ENCODE results near the gene NONO.
"Not testable (repeated sequence)": the region's sequence is repeated elsewhere in the genome, so short reads cannot be mapped to it uniquely, and the experiment has no call there.

Gene NONO

GRCh38 chrX:71256051-71256450 lies 27.4 kb upstream of the NONO start:
- no peak for DNase-seq (ENCODE audit: low spot score)

GRCh38 chrX:71256856-71257255 lies 26.6 kb upstream of the NONO start:
- in situ Hi-C loops (cut with MboI; ENCODE audit: low pct_unique_long_range_greater_than_20kb, low sequenced_read_pairs, unreplicated experiment) = no loop called here
- TF ChIP-seq, protein P1, sequence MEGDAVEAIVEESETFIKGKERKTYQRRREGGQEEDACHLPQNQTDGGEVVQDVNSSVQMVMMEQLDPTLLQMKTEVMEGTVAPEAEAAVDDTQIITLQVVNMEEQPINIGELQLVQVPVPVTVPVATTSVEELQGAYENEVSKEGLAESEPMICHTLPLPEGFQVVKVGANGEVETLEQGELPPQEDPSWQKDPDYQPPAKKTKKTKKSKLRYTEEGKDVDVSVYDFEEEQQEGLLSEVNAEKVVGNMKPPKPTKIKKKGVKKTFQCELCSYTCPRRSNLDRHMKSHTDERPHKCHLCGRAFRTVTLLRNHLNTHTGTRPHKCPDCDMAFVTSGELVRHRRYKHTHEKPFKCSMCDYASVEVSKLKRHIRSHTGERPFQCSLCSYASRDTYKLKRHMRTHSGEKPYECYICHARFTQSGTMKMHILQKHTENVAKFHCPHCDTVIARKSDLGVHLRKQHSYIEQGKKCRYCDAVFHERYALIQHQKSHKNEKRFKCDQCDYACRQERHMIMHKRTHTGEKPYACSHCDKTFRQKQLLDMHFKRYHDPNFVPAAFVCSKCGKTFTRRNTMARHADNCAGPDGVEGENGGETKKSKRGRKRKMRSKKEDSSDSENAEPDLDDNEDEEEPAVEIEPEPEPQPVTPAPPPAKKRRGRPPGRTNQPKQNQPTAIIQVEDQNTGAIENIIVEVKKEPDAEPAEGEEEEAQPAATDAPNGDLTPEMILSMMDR (IDR thresholded peaks at IDR 0.05; ENCODE audit: extremely low read depth, insufficient read depth, missing control alignments) = no peak
- DNase-seq (ENCODE audit: low spot score) = no peak

More at GRCh38 chrX:71256051-71256450, 27.4 kb upstream of the NONO start:
- TF ChIP-seq, protein P1 (IDR thresholded peaks at IDR 0.05; ENCODE audit: extremely low read depth, insufficient read depth, missing control alignments) = no peak
- in situ Hi-C loops (cut with MboI; ENCODE audit: low pct_unique_long_range_greater_than_20kb, low sequenced_read_pairs, unreplicated experiment) = no loop called here

GRCh38 chrX:71268624-71269023 lies 14.8 kb upstream of the NONO start:
- in situ Hi-C loops (cut with MboI; ENCODE audit: low pct_unique_long_range_greater_than_20kb, low sequenced_read_pairs, unreplicated experiment); DNase-seq (ENCODE audit: low spot score): not testable (repeated sequence)

- DNase-seq (ENCODE audit: low spot score) = no peak
- in situ Hi-C loops (cut with MboI; ENCODE audit: low pct_unique_long_range_greater_than_20kb, low sequenced_read_pairs, unreplicated experiment) = no loop called here
- TF ChIP-seq, protein P1 (IDR thresholded peaks at IDR 0.05; ENCODE audit: extremely low read depth, insufficient read depth, missing control alignments) = no peak
These were observed 13.5 kb upstream of the NONO start for GRCh38 chrX:71269801-71270395.

GRCh38 chrX:71272313-71272712 lies 11.1 kb upstream of the NONO start:
- in situ Hi-C loops (cut with MboI; ENCODE audit: low pct_unique_long_range_greater_than_20kb, low sequenced_read_pairs, unreplicated experiment); DNase-seq (ENCODE audit: low spot score): not testable (repeated sequence)

GRCh38 chrX:71281300-71281699 lies 2.1 kb upstream of the NONO start:
- in situ Hi-C loops (cut with MboI; ENCODE audit: low pct_unique_long_range_greater_than_20kb, low sequenced_read_pairs, unreplicated experiment); DNase-seq (ENCODE audit: low spot score): not testable (repeated sequence)

- peak; percentile 24 for DNase-seq (ENCODE audit: low spot score)
- in situ Hi-C loops (cut with MboI; ENCODE audit: low pct_unique_long_range_greater_than_20kb, low sequenced_read_pairs, unreplicated experiment) = no loop called here
These were observed 677 bp upstream of the NONO start for GRCh38 chrX:71282514-71283402.

DNA sequence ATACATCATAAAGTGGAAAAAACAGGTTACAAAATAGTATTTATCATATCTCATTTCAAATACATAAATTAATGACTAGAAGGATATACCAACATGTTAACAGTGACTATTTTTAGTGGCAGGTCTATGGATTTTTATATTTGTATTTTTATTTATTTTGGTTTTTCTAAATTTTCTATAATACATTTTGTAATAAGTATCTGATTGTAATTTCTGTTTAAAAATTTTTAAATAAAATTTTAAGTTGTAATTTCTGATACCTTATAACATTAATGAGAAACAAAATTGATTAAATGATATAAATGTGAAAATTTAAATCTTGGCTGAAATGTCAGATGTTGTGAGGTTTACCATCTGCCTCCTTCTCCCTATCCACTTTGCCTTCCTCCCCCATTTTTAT lies 2.5 kb downstream of the NONO start:
- TF ChIP-seq, protein P1 (IDR thresholded peaks at IDR 0.05; ENCODE audit: extremely low read depth, insufficient read depth, missing control alignments) = no peak
- in situ Hi-C loops (cut with MboI; ENCODE audit: low pct_unique_long_range_greater_than_20kb, low sequenced_read_pairs, unreplicated experiment) = no loop called here
- DNase-seq (ENCODE audit: low spot score) = no peak

More at GRCh38 chrX:71282514-71283402, 677 bp upstream of the NONO start:
- TF ChIP-seq, protein P1 (IDR thresholded peaks at IDR 0.05; ENCODE audit: extremely low read depth, insufficient read depth, missing control alignments) = no peak

Data from GM13977 (cell line).